NCI-H1417 treated with DMSO at 0.1 percent for 48 hours (cell line): ENCODE measurements around the gene HIVEP1.

Experiments used
- DNase-seq: peaks from one replicate; lab custom pipeline; 2025; lab: John Stamatoyannopoulos, UW

Gene HIVEP1

DNA sequence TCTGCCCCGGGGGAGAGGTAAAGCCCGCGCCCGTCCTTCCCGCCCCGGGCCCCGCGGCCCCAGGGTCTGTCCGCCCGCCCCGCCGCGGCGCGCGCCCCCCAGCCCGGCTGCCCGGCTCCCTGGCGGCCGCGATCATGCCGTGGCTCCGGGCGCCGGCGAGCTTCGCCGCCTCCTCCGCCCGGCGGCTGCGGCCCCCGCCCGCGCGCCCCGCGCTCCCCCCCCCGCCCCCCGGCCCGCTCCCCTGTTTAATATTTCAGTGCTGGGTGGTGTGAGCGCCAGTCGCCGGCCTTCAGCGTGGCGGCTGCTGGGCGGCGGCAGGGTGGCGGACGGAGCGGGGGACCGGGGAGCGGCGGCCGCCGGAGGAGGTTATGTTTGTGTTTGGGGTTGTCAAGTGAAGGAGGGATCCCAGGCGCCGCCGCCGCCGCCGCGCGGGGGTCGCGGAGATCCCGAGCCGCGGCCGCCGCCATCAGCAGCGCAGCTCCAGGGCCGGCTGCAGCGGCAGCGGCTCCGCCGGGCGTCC lies at the start of gene HIVEP1:
Gene HIVEP1, plus strand, starts transcription at position 275 of the 520 bp plus-strand sequence. CDS start 3,317 bp downstream, outside the sequence.
- no peak for DNase-seq

DNA sequence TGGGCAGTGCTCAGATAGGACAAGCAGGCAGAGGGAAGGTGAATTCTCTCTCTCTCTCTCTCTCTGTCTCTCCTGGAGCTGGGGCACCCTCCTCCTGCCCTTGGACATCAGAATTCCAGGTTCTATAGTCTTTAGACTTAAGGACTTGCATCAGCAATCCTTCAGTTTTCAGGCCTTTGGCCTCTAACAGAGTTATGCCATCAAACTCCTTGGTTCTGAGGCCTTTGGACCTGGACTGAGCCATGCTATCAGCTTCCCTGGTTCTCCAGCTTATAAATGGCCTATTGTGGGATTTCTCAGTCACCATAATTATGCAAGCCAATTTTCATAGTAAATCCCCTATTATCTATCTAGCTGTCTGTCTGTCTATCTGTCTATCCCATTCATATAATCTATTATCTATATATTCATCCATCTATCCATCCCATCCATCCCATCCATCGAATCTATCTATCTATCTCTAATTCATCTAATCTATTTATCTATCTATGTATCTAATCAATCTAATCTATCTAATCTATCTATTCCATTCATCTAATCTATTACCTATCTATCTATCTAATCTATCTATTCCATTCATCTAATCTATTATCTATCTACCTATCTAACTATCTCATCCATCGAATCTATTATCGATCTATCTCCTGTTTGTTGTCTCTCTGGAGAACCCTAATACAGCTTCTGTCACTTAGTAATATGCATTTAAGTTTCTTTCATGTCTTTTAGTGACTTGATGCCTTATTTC lies 48.2 kb upstream of the HIVEP1 start:
- no peak for DNase-seq

DNA sequence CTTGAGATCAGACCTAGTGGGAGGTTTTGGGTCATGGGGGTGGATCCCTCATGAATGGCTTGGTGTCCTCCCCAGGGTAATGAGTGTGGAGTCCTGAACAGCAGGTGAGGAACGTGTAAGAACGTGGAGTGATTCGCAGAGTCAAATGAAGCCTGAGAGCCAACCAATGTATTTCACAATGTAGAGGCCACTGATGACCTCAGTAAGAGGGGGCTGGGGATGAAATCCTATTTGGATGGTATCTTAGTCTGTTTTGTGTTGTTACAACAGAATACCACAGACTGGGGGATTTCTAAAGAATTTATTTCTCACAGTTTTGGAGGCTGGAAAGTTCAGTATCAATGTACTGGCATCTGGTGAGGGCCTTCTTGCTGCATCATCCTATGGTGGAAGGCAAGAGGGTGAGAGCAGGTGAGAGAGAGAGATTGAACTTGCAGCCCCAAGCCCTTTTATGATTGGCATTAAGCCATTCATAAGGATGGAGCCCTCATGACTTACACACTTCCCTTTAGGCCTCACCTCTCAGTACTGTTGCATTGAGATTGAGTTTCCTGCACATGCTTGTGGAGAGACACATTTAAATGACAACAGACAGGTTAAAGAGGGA lies 47.3 kb upstream of the HIVEP1 start:
- DNase-seq = no peak

DNA sequence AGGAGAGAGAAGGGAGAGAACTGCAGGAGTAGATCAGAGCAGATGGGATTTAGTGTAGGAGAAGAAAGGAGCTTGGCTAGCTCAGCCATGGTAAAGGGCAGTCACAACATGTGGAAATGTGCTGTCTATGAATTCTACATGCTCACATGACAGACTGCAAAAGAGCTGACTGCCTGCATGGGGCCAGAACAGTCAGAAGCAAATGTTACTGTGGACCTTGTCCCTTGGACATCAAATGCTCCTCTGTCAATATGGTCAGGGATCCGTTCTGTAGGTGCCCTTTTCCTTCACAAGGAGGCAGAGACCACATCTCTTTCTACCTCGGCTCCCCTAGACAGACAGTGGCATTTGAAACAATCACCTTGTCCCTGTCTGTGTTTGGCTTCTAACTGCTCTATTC lies 46.6 kb upstream of the HIVEP1 start:
- no peak for DNase-seq

DNA sequence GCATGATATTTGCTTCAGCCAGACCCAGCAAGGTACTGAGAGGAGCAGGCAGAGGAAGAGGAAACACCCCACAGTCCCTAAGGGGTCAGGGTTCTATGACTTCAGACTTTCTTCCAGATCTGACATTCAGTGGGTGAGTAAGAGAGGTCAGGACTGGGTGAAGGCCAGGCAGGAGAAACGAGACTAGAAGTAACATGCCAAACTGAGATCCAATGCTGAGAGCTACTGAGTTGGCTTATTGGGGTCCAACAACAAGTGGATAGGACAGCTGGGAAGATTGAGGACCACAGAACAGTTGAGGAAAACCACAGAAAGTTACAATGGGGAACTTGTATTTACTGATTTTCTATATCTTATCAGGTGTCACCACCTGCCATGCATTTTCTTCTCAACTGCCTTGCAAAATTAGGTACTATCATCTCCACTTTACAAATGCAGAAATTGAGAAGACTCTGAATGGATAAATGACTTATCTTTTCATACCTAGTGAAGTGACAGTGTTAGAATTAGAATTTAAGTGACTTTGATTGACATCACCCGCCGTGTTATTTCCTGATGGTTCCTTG lies 43.8 kb upstream of the HIVEP1 start:
- no peak for DNase-seq

DNA sequence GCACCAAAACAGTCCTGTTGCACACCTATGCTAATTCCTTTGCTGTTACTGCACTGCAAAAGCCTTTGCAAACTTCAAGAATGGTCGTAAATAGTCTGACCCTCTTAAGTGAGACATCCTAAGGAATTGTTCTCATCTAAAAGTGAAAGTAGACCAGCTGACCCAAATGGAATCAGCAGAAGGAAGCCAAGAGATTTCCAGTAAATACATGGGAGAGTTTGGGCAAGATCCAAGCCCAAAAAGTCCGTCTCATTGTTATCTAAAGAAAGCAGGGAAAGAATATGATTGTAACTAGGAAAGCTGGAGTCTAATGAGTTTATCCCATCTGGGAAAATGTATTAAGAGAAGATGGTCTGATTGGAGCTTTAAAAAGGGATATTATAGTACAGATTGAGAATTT lies 43.0 kb upstream of the HIVEP1 start:
- DNase-seq = no peak

DNA sequence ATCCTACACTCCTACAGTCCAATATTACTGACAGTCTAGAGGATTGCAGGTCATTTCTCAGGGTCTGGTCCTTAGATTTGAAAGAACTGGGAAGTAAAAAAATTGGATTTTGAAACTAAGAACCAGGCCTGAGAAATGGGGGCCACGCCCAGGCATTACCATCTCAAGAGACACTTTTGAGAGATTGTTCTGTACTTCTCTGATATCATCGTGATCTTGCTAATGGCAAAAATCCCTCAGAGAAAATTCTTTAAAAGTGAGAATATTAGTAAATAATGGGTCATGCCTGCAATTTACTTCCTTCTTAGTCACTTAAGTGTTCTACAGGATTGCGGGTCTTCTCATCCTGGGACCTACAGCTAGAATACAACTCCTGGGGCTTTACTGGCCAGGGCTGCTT lies 42.0 kb upstream of the HIVEP1 start:
- DNase-seq = no peak

DNA sequence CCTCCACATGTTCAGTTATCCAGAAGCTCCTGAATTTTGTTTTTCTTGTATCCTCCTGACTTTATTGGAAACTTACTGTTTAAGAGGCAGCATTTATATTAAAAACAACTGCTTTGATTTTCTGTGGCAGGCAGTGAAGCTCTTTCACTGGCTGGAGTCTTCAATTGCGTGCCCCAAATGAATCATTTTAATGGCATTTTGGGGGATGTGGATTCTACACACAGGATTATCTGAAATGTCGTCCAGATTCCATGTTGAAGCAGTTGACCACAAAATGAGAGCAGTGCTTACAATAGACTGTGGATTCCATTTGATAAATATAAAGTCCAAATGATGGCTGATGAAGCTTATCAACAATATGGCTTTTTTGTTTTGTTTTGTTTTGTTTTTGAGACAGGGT lies 41.0 kb upstream of the HIVEP1 start:
- no peak for DNase-seq

DNA sequence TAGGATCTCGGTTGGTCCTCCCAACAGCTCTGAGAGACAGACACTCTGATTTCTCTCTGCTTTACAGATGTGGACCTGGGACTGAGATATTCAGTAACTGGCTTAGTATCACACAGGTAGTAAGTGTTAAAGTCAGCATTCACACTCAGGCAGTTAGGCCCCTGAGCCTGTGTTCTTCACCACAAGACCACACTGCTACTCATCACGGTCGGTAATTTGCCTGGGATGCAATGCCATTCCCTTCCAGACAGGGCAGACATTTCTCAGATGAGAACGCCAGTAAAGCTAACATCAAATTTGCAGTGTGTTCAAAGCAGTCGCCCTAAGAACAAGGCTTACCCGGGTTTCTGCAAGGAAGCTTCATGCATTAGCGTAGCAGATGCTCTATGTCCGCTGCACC lies 39.8 kb upstream of the HIVEP1 start:
- DNase-seq = no peak

DNA sequence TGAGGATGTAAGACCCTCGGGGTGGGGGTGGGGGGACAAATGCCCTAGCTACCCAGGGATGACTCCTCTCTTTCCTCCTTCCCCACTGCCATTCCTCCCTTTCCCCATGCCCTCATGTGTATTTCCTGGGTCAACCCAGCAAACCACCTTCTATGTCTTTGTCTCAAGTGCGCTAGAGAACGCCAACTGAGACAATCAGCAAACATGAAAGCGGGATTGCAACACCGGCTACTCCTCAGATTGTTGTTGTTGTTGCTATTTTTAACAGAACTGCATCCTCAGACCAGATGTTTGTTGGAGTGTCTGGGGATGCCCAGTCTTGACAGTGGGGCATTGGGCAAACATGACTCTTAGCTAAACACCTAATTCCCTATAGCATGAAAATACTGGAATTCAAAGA lies 39.3 kb upstream of the HIVEP1 start:
- no peak for DNase-seq

DNA sequence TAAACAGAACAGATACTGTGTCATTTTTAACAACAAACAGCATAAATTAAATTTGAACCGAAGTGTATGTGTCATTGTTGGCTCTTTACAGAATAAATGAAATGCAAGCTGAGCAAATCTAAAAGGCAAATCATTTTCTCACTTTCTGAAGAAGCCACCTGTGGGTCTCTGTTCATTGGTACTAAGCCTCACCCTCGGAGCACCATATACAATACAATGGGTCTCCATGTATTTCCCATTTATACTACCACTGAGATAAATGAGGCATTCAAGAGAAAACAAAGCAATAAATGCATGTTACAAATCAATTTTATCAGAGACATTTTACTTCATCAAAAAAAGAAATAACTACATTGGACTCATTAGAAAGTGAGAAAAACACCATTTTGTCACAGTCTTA lies 38.9 kb upstream of the HIVEP1 start:
- DNase-seq = no peak

DNA sequence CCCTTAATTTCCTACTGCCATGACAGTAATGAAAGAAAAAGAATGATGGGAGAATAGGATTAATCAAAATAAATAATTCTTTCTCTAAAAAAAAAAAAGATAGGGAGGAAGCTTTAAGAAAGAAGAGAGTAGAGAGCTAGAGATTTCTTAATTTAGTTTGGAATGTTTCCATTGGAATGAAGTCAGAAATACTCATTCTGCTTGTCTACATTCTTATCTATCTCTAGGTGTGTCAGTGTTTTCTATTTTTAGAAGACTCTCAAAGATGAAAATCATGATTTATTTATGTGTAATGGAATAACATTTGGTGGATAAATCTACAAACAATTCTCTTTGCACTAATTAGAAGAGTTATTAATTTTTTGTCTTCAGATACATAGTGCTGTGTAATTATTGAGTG lies 38.0 kb upstream of the HIVEP1 start:
- no peak for DNase-seq

DNA sequence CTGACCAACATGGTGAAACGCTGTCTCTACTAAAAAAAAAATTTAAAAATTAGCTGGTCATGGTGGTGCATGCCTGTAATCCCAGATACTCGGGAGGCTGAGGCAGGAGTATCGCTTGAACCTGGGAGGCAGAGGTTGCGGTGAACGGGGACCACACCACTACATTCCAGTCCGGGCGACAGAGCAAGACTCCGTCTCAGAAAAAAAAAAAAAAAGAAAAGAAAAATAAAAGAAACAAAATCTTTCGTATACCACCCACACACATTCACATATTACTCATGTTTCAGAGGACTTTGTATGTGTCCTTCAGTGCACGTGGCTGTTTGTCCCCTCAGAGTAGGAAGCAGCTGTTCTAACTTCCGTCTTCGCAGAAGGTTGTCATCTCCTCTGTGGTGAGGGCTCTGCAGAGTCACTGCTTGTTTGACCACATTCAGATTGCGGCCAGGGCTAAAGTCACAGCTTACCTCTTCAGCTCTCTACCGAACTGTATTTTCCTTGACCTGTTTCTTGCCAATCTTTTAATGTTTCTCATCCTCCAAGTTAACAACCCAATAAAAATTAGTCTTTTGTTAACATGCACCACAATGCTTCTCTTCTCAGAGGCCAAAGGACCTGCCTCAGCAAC lies 36.6 kb upstream of the HIVEP1 start:
- DNase-seq = no peak

DNA sequence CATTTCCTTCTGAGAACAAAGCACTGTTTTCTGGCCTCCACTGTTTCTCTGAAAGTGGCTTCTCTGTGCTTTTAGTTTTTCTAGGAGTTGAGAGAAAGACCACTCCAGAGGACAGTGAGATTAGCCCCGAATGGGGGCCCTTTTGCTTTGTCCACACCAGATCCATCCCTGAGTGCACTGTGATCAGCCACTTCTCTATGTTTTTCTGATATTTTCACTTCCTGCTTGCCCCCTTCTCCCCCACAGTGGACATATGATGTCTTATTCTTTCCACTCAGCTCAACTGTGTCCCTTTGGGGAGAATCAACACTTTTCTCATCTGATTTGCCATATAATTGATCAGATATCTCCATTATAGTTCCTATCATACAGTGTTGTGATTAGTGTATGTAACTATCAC lies 35.6 kb upstream of the HIVEP1 start:
- no peak for DNase-seq

DNA sequence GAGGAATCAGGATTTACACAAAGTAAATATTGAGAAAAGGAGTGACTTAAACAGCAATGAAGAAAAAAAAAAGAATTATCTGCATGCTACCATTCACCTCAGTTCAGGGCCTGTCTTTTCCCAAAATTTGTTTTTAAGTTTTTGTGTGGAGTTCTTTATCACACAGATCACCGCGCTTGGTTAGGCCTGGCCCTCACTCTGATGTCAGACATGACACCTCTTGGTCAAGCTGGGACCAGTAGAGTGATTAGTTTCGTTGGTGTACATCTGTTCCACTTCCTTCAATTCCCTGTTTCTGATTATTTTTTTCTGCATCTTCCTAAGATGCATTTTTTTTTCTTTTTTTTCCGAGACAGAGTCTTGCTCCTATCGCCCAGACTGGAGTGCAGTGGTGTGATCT lies 34.9 kb upstream of the HIVEP1 start:
- DNase-seq = no peak

DNA sequence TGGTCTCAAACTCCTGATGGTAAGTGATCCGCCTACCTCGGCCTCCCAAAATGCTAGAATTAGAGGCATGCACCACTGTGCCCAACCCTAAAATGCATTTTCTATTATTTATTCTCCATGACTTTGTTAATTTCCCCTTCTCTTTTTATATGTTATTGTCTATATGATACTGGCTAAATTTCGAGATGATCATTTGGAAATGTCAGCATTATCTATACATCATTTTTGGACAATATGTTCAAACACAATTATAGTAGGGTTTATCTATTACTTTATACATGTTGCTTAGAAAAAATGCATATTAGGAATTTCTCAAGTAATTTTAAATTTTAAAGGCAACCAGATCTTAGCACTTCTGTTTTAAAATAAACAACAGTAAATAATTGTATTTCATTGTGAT lies 34.4 kb upstream of the HIVEP1 start:
- DNase-seq = no peak

DNA sequence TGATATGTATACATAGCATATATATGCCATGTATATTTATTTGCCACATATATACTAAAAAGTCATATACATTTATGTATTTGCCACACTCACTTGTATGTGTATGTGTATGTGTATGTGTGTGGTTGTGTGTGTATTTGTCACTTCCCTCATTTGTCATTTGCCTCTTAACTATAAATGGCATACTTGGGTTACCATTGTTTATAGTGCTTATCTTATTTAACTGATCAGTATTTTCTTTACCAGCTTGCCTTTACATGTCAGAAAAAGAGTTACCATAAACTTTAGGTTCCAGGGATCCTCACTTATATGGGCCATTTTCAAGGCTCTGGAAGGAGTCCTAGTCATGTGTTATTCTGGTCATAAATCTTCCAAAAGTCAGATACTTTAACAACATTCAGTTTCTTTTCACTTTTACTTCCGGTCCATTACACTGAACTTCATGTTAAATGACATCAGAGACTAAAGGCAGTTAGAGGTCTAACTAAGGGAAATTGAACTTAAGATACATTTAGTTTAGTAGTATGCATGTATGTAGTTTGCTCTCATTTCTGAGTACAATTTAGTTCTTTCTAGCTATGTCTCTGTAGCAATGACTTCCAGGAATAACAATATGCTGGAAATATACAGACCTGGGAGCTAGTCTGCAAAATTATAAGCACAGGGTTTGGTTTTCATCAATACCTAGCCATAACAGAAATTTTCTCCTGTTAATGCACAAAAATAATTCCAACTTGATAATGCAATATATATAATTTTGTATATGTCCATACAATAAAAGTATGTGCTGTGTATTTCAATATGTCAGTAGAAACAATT lies 33.7 kb upstream of the HIVEP1 start:
- DNase-seq = no peak

DNA sequence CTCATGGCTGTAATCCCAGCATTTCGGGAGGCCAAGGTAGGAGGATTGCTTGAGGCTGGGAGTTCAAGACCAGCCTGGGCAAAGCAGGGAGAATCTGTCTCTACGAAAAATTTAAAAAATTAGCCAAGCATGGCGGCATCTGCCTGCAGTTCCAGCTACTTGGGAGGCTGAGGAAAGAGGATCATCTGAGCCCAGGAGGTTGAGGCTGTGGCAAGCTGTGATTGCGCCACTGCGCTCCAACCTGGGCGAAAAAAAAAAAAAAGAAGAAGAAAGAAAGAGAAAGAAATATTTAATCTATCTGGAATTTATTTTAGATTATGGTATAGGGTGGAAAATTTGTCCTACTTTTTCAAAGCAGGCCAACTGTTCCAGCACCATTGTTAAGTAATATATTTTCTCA lies 32.2 kb upstream of the HIVEP1 start:
- DNase-seq = no peak

DNA sequence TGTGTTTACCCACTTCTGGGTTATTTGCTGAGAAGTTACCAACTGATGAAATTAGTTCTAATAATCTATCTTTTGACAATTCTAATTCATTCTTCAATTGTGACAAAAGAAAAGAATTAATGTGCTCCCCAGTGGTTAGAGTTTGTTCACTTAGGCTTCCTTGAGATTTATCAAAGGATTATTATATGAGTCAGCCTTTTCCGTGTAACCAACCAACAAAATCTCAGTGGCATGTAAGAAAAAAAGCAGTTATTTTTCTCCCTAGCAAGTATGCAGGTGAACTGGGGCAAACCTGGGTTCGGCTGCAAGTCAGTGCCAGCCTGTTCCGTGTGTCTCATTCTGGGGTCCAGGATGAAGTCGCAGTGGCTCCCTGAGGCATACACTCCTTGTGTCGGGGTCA lies 28.8 kb upstream of the HIVEP1 start:
- no peak for DNase-seq

DNA sequence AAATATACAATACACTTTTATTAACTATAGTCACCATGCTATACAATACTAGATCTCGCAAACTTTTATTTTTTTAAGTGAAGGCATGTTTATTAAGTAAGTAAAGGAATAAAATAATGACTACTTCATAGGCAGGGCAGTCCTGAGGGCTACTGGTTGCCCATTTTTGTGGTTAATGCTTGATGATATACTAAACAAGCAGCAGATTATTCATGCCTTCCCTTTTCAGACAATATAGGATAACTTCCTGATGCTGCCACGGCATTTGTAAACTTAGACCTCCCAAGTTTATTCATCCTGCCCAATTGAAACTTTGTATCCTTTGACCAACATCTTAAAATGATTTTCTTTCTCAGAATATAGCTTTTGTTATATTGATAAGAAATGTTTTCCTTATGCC lies 24.7 kb upstream of the HIVEP1 start:
- no peak for DNase-seq

DNA sequence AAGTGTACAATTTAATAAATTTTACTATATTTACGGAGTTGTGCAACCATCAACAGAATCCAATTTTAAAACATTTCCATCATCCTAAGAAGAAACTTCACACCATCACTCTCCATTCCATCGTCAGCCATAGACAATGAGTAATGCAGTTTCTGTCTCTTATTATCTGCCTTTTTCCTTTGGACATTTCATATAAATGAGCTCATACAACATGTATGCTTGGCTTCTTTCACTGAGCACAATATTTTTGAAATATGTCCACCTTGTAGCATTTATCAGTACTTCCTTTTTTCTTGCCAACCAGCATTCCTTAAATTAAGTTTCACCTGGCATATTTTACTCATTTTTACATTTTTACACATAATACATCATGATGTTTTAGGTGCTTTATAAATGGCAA lies 22.7 kb upstream of the HIVEP1 start:
- DNase-seq = no peak

DNA sequence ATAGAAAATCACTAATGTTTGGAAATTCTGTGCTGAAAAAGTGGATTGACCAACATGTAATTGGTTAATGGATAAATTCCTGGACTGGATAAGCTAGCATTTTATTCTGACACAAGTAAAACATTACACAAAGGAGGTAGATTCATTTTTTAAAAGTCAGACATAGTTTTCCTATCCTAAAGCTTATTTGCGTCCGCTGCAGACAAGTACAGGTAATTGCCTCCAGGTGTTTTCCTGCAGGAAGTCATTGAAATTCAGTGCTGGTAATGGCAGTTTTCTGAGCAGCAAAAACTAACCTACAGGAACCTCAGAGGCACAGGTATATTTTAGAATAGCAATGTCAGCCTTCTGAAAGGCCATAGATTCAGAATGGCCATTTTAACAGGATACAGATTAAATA lies 20.0 kb upstream of the HIVEP1 start:
- no peak for DNase-seq
